ENCODE measurements around the gene SYPL2. TPM values are rescaled to one million over a fixed set of nuclear protein-coding genes. Genes with fewer than 3 reads are reported as not detected.

The SYPL2 gene
- total RNA-seq (2022) (0.20 TPM in 1 of 2 replicates, not detected in the other), Bru-seq, nascent RNA (percentile 8 among the genes with signal in this experiment), BruChase-seq, experiment 1, labeled RNA remaining after a 6-hour chase (percentile 13 among the genes with signal in this experiment), BruChase-seq, experiment 2, labeled RNA remaining after a 2-hour chase (percentile 6 among the genes with signal in this experiment)
- long read RNA-seq: 0 reads

DNA sequence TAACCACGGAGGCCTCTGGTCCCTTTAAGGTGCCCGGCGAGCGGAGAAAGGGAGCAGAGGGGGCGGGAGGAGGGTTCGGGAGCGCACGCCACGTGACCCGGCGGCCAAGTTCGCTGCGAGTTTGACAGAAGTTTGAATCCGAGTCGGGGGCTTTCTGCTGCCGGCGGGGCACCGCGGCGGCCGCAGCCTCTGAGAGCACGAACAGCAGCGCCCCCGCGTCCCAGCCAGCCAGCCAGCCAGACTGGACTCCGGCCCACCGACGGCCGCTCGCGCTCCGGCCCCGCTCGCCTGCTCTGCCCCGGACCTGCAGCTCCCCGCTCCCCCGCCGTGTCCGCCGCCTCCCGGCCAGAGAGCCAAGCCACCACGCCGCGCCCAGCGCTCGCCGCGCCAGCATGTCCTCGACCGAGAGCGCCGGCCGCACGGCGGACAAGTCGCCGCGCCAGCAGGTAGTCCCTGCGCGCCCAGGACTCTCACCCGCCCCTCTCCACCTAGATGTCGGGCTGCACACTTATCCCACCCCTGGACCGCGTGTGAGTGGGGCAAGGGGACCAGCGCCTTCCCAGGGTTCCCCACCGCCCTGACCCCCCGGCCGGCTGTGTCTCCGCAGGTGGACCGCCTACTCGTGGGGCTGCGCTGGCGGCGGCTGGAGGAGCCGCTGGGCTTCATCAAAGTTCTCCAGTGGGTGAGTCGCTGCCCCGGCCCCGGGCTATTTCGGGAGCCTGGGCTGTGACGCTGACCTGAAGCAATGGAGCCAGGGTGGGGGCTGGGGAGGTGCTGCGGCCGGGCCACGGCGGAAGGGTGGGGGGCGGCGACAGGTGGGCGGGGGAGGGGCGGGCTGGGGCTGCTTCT, at the start of gene SYPL2:
SYPL2 (plus strand) TSS at position 95 of the 849 bp plus-strand sequence; CDS start at position 393, 298 bp downstream.
- TF ChIP-seq, protein P1, sequence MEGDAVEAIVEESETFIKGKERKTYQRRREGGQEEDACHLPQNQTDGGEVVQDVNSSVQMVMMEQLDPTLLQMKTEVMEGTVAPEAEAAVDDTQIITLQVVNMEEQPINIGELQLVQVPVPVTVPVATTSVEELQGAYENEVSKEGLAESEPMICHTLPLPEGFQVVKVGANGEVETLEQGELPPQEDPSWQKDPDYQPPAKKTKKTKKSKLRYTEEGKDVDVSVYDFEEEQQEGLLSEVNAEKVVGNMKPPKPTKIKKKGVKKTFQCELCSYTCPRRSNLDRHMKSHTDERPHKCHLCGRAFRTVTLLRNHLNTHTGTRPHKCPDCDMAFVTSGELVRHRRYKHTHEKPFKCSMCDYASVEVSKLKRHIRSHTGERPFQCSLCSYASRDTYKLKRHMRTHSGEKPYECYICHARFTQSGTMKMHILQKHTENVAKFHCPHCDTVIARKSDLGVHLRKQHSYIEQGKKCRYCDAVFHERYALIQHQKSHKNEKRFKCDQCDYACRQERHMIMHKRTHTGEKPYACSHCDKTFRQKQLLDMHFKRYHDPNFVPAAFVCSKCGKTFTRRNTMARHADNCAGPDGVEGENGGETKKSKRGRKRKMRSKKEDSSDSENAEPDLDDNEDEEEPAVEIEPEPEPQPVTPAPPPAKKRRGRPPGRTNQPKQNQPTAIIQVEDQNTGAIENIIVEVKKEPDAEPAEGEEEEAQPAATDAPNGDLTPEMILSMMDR (IDR thresholded peaks at IDR 0.05; ENCODE audit: unreplicated experiment): no peak
- peak; percentile 25 for DNase-seq
- intact Hi-C loops (cut with micrococcal nuclease; ENCODE audit: unreplicated experiment): no loop called here
- CTCF ChIA-PET: interaction anchor here (0.6 kb wide), 1 partner anchor 17 kb away, joined by 5 read pairs; the partner anchor contains the start of gene ATXN7L2
- Mint-ChIP-seq H3K36me3 (ENCODE audit: insufficient read depth, unreplicated experiment) (no peaks in the 10 kb centered on the region), H3K27ac (ENCODE audit: unreplicated experiment) (no peak within 1 kb of the TSS), H3K4me3 (ENCODE audit: low read depth, unreplicated experiment) (peak within 1 kb of the TSS; percentile 55), H3K27me3 (ENCODE audit: unreplicated experiment) (peaks cover 95% of the 10 kb centered on the region), H3K9me3 (ENCODE audit: low read depth, unreplicated experiment) (no peaks in the 10 kb centered on the region), H3K4me1 (ENCODE audit: low read depth, unreplicated experiment) (no peaks in the 10 kb centered on the region)
- BruUV-seq (replicated peaks): no TSS peak

DNA sequence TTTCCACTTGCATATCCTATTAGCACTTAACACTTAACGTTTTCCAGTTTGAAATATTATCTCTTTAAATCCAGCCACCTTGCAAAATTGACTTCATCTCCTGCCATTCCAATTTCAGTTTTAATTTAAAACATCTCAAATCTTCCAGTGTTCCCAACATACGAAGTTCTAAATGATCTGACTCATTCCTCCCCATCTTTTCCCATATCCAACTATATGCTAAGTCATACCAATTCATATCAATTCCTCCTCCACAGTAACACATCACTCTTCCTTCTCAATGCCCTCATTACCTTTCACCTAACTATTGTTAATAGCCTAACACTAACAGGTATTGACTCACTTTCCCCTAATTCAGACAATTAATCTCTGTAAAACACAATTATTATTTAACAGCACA, 42.8 kb upstream of the SYPL2 start:
- peaks cover 22% of the 10 kb centered on the region for H3K4me1 Mint-ChIP-seq (ENCODE audit: low read depth, unreplicated experiment)
- intact Hi-C loops (cut with micrococcal nuclease; ENCODE audit: unreplicated experiment): no loop called here
- DNase-seq: no peak
- H3K4me3 Mint-ChIP-seq (ENCODE audit: low read depth, unreplicated experiment): peak overlapping the region; percentile 89
- H3K27ac Mint-ChIP-seq (ENCODE audit: unreplicated experiment): peak overlapping the region; percentile 4
- no TSS peak for BruUV-seq (replicated peaks)
- TF ChIP-seq, protein P1 (IDR thresholded peaks at IDR 0.05; ENCODE audit: unreplicated experiment): no peak
- no peaks in the 10 kb centered on the region for H3K27me3 Mint-ChIP-seq (ENCODE audit: unreplicated experiment)
- peaks cover 64% of the 10 kb centered on the region for H3K36me3 Mint-ChIP-seq (ENCODE audit: insufficient read depth, unreplicated experiment)
- CTCF ChIA-PET: no interaction called here
- H3K9me3 Mint-ChIP-seq (ENCODE audit: low read depth, unreplicated experiment): no peaks in the 10 kb centered on the region

DNA sequence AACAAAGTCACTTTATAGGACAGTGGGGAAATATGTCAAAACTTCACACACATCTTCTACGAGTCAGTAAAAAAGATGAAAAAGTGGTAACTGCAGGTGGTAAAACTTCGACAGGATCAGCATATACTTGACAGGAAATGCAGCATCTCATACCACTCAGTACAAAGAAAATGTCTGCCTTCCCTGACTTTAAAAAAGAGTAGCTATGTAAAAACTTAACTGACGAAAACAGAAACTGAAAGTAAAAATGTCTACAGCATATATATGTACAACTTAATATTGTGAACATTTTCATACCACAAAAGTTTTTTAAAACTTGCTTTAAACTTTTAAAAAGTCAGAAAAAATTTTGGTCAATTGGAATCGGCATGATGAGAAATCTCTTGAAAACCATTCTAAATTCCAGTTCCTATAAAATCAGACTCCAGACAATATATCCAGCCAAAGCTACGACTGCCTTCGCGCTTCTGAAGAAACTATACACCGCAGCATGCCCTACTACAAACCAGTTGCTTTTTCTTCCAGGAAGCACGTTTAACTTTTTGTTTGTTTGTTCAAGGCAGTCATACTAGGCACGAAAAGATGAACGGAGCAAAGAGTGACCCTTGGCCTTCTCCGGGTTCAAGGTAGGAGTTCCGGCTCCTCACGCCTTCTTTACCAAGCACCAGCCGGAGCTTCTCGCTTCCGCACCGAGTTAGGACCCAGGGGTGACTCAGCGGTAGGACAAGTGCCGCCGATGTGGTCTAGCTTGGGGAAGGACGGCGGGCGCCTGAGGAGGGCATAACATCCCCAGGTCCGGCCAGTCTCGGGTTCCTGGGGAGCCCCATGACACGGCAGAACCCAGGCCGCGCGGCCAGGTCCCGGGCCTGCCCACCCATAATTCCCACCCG, 40.7 kb upstream of the SYPL2 start:
- TSS peak; percentile 83 for BruUV-seq (replicated peaks)
- Mint-ChIP-seq H3K4me3 (ENCODE audit: low read depth, unreplicated experiment) (peak overlapping the region; percentile 89), H3K27ac (ENCODE audit: unreplicated experiment) (peak overlapping the region; percentile 89), H3K36me3 (ENCODE audit: insufficient read depth, unreplicated experiment) (peaks cover 48% of the 10 kb centered on the region), H3K9me3 (ENCODE audit: low read depth, unreplicated experiment) (no peaks in the 10 kb centered on the region), H3K27me3 (ENCODE audit: unreplicated experiment) (no peaks in the 10 kb centered on the region), H3K4me1 (ENCODE audit: low read depth, unreplicated experiment) (peaks cover 22% of the 10 kb centered on the region)
- peak; percentile 57 for DNase-seq
- CTCF ChIA-PET: interaction anchor here (0.6 to 0.9 kb wide), 3 partner anchors 58 to 1077 kb away, joined by 3 read pairs; partner anchors contain the start of gene ATXN7L2
- TF ChIP-seq, protein P1 (IDR thresholded peaks at IDR 0.05; ENCODE audit: unreplicated experiment): no peak
- intact Hi-C loops (cut with micrococcal nuclease; ENCODE audit: unreplicated experiment): loop anchor here (2.0 to 5.0 kb wide), 3 partner anchors 37 to 107 kb away; no protein-coding TSS in a partner anchor
